RWPE1 (cell line): ENCODE data around the gene NACAD.

ENCODE experiments used
- CTCF ChIA-PET: fragments of 350-600 bp; sonication (Branson Sonifier 250); formaldehyde crosslinking; extraction: SDS; loops from one replicate; lab custom pipeline; 2021; lab: Yijun Ruan, JAX
- POLR2A ChIA-PET: fragments of 400-600 bp; formaldehyde crosslinking; extraction: SDS; loops from one replicate; lab custom pipeline; 2020; ENCODE audit warnings: antibody characterized with exemption; ENCODE audit not compliant: low non-redundant PET; lab: Yijun Ruan, JAX
- DNase-seq: peaks from one replicate; pipeline ENCODE4 v3.0.0; 2012; ENCODE audit warnings: low spot score
- H3K27ac ChIP-seq: fragments of 450-650 bp; 2 replicates; pipeline ENCODE4 v1.5.1; 2017
- TF ChIP-seq, protein P1 (sequence below): fragments of 450-650 bp; conservative IDR thresholded peaks from 2 replicates; pipeline ENCODE4 v1.5.1; 2017; ENCODE audit warnings: low read depth, mild to moderate bottlenecking

Gene NACAD, protein sequence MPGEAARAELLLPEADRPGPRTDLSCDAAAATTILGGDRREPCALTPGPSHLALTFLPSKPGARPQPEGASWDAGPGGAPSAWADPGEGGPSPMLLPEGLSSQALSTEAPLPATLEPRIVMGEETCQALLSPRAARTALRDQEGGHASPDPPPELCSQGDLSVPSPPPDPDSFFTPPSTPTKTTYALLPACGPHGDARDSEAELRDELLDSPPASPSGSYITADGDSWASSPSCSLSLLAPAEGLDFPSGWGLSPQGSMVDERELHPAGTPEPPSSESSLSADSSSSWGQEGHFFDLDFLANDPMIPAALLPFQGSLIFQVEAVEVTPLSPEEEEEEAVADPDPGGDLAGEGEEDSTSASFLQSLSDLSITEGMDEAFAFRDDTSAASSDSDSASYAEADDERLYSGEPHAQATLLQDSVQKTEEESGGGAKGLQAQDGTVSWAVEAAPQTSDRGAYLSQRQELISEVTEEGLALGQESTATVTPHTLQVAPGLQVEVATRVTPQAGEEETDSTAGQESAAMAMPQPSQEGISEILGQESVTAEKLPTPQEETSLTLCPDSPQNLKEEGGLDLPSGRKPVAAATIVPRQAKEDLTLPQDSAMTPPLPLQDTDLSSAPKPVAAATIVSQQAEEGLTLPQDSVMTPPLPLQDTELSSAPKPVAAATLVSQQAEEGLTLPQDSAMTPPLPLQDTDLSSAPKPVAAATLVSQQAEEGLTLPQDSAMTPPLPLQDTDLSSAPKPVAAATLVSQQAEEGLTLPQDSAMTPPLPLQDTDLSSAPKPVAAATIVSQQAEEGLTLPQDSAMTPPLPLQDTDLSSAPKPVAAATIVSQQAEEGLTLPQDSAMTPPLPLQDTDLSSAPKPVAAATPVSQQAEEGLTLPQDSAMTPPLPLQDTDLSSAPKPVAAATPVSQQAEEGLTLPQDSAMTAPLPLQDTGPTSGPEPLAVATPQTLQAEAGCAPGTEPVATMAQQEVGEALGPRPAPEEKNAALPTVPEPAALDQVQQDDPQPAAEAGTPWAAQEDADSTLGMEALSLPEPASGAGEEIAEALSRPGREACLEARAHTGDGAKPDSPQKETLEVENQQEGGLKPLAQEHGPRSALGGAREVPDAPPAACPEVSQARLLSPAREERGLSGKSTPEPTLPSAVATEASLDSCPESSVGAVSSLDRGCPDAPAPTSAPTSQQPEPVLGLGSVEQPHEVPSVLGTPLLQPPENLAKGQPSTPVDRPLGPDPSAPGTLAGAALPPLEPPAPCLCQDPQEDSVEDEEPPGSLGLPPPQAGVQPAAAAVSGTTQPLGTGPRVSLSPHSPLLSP (N-terminal part only)

DNA sequence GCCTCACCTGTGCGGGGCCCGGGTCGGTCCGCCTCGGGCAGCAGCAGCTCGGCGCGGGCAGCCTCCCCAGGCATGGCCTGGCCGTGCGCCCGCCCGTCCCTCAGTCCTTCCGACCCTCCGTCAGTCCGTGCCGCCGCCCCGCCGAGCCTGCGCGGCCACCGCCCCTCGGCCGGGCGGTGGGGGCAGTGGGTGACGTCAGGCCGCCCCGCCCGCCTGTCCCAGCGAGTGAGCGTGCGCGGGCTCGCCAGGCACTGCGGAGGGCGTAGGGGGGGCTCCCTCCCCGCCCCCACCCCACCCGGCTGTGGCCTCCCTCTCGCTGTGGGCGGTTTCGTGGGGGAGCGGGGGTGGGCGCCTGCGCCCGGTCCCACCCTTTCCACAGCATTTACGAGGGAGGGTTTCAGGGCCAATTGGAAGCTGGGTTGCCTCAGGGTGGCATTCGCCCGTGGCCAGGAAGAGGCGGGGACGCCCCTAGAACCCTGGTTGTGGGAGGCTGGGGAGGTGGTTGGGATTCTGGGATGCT lies at the start of gene NACAD:
Gene NACAD (minus strand): TSS at position 149 of the 520 bp plus-strand sequence. CDS start 75 bp downstream, at position 74.
- POLR2A ChIA-PET, result no interaction called here
- peak within 1 kb of the TSS; percentile 31 for H3K27ac ChIP-seq
- DNase-seq, result peak; percentile 35
- TF ChIP-seq, protein P1, sequence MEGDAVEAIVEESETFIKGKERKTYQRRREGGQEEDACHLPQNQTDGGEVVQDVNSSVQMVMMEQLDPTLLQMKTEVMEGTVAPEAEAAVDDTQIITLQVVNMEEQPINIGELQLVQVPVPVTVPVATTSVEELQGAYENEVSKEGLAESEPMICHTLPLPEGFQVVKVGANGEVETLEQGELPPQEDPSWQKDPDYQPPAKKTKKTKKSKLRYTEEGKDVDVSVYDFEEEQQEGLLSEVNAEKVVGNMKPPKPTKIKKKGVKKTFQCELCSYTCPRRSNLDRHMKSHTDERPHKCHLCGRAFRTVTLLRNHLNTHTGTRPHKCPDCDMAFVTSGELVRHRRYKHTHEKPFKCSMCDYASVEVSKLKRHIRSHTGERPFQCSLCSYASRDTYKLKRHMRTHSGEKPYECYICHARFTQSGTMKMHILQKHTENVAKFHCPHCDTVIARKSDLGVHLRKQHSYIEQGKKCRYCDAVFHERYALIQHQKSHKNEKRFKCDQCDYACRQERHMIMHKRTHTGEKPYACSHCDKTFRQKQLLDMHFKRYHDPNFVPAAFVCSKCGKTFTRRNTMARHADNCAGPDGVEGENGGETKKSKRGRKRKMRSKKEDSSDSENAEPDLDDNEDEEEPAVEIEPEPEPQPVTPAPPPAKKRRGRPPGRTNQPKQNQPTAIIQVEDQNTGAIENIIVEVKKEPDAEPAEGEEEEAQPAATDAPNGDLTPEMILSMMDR, result no peak
- CTCF ChIA-PET, result no interaction called here

DNA sequence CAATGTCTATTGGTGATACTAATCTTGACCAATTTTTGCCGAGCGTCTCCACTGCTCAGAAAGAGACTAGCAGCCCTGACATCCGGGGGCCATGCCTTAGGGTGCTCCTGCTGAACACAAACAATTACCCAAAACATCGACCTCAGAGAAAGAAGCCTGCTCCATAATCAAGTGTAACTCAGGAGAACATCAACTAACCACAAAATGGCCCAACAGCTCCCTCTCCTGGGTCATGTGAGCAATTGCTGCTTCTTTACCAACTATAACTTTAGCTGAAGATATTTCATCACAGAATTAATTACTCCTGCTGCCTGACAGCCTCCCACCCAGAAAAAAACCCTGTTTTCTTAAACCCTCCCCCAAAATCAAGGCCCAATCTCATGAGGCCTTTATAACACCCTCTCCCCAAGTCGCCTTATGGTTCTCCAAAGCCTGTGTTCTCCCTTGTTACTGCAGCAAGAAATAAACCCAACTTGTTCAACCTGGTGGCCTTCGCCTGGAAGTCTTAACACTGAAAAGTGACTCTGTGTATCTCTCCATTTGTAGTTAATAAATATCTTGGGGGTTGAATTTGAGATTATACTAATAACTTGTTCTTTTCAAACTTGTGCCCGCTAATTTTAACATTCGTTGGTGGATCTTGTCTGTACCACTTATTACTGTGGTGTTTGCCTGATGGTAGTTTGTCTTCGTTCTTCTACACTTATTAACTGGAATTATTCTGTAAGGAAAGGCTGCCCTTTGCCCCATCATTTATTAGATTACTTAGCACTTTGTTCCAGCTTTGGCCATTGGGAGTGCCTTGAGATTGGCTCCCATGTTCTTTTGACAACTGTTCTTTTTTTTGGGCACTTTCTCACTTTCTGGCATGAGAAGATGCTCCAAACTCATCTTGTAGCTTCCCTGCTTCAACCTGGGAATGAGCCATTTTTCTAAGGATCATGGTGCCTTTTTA lies 47.6 kb upstream of the NACAD start:
- TF ChIP-seq, protein P1, result peak; percentile 90
- ChIA-PET POLR2A (no interaction called here), CTCF (interaction anchor here (0.5 to 2.8 kb wide), 24 partner anchors 11 to 638 kb away, joined by 3 to 43 read pairs (median 4); partner anchors contain the start of gene TBRG4)
- H3K27ac ChIP-seq, result no peak overlapping the region
- peak; percentile 86 for DNase-seq

DNA sequence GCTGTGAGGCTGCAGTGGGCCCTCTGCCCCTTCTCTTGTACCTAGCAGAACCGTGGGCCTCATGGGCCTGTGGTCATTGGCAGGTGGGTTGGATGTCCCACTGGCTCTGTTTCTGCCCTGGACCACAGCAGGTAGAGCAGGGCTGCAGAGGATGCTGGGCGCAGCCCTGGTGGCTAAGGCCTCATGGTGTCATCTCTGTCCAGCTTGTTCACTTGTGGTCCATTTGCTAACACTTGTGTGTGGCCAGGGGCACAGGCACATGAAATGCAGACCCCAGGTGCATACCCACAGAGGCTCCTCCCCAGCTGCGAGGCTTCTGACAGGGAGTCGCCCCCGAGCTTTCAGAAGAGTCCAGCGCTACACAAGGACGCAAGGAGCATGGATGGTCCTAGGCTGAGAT lies 45.1 kb upstream of the NACAD start:
- TF ChIP-seq, protein P1, result no peak
- POLR2A ChIA-PET, result no interaction called here
- H3K27ac ChIP-seq, result no peak overlapping the region
- CTCF ChIA-PET, result interaction anchor here (0.6 kb wide), 1 partner anchor 83 kb away, joined by 4 read pairs; no protein-coding TSS in a partner anchor
- no peak for DNase-seq

- no peak overlapping the region for H3K27ac ChIP-seq
- no peak for DNase-seq
- ChIA-PET POLR2A (no interaction called here), CTCF (interaction anchor here (0.6 kb wide), 1 partner anchor 84 kb away, joined by 4 read pairs; no protein-coding TSS in a partner anchor)
- TF ChIP-seq, protein P1, result no peak
Measured at GRCh38 chr7:45133352-45133751, 44.6 kb upstream of the NACAD start.

DNA sequence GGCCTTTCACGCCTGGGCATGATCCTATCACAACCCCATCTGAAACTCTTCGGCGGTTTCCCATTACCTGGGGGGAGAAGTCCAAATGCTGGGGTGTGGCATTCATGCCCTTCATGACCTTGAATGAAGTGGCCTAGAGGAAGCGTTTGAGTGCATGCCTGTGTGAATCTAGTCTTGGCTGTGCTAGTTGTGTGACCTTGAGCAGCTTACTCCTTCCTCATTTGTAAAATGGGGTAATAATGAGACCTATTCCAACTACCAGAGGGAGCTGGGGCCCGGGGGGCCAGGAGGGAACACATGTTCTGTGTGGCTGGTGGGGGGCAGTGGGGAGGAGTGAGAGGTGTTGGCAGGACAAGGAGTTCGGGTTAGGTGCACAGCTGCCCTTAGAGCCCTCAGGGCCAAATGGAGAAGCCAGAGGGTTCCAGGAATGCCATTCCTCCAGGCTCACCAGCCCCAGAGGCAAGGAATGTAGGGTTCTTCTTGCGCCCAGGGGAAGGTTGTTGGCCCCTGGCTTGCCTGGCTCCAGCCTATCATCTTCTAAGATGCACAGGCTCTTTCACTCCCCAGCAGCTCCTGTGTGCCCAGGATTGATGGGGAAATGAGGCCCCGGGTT lies 44.0 kb upstream of the NACAD start:
- ChIA-PET POLR2A (no interaction called here), CTCF (no interaction called here)
- no peak overlapping the region for H3K27ac ChIP-seq
- no peak for DNase-seq
- TF ChIP-seq, protein P1, result no peak
